Measurements from ENCODE around the gene ZNF281. TPM values are rescaled to one million over a fixed set of nuclear protein-coding genes. Genes with fewer than 3 reads are reported as not detected.

Gene ZNF281
- total RNA-seq, 4 donors from 2014 or later, result 2.5 to 8.6 (median 6.3) TPM

DNA sequence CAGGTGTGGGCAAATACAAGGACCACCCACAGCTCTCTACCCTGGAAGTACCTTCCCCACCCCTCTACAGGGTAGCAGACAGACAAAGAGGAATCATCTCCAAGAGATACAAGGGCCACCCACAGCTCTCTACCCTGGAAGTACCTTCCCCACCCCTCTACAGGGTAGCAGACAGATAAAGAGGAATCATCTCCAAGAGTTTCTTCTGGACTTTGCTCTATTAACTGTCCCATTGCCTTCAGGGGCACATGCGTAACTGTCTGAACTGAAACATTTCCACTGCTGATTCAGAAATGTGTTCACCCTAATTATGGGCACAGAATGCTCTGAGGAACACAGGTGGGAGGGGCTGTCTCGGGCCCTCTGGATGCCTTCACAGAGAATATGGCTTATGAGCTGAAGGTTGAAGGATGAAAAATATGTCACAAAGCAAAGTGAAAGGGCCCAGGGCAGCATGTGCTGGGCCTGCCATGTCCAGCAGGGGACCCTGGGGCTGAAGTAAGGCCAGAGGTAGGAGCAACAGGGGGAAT is 43.9 kb downstream of the ZNF281 start:
- TF ChIP-seq POLR2A (IDR thresholded peaks at IDR 0.05), result no peak
- TF ChIP-seq, protein P1, sequence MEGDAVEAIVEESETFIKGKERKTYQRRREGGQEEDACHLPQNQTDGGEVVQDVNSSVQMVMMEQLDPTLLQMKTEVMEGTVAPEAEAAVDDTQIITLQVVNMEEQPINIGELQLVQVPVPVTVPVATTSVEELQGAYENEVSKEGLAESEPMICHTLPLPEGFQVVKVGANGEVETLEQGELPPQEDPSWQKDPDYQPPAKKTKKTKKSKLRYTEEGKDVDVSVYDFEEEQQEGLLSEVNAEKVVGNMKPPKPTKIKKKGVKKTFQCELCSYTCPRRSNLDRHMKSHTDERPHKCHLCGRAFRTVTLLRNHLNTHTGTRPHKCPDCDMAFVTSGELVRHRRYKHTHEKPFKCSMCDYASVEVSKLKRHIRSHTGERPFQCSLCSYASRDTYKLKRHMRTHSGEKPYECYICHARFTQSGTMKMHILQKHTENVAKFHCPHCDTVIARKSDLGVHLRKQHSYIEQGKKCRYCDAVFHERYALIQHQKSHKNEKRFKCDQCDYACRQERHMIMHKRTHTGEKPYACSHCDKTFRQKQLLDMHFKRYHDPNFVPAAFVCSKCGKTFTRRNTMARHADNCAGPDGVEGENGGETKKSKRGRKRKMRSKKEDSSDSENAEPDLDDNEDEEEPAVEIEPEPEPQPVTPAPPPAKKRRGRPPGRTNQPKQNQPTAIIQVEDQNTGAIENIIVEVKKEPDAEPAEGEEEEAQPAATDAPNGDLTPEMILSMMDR (IDR thresholded peaks at IDR 0.05), result no peak
- intact Hi-C loops (cut with DNase I), result no loop called here
- H3K36me3 ChIP-seq, result no peaks in the 10 kb centered on the region
- H3K4me1 ChIP-seq, result no peaks in the 10 kb centered on the region
- 63 to 86% methylated on average over 1 to 2 of the region's 2 CpGs for WGBS, 2 donors
- no peak overlapping the region for H3K27ac ChIP-seq
- H3K27me3 ChIP-seq, result no peaks in the 10 kb centered on the region
- no peak overlapping the region for H3K4me3 ChIP-seq
- no peaks in the 10 kb centered on the region for H3K9me3 ChIP-seq
- no peak for DNase-seq

DNA sequence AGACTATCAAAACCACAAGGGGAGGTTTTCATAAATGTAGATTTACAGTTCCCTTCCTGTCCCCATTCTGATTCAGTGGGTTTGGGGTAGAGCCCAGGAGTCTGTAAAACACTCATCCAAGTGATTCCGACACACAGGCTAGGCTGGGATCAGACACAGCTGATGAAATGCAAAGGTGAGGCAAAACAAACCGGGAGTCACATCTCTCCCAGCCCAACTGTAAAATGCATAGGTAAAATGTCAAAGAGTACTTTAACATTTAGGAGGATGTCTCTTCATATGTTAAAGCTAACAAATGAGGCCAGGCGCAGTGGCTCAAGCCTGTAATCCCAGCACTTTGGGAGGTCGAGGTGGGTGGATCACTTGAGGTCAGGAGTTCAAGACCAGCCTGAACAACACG is 45.0 kb downstream of the ZNF281 start:
- no peak for DNase-seq
- Histone ChIP-seq H3K4me3 (no peak overlapping the region), H3K27me3 (no peaks in the 10 kb centered on the region), H3K9me3 (no peaks in the 10 kb centered on the region), H3K36me3 (no peaks in the 10 kb centered on the region), H3K4me1 (no peaks in the 10 kb centered on the region), H3K27ac (no peak overlapping the region)
- intact Hi-C loops (cut with DNase I), result no loop called here
- 75 to 77% methylated on average over 5 of the region's 5 CpGs for WGBS, 2 donors
- no peak for TF ChIP-seq POLR2A (IDR thresholded peaks at IDR 0.05)
- TF ChIP-seq, protein P1 (IDR thresholded peaks at IDR 0.05), result no peak

DNA sequence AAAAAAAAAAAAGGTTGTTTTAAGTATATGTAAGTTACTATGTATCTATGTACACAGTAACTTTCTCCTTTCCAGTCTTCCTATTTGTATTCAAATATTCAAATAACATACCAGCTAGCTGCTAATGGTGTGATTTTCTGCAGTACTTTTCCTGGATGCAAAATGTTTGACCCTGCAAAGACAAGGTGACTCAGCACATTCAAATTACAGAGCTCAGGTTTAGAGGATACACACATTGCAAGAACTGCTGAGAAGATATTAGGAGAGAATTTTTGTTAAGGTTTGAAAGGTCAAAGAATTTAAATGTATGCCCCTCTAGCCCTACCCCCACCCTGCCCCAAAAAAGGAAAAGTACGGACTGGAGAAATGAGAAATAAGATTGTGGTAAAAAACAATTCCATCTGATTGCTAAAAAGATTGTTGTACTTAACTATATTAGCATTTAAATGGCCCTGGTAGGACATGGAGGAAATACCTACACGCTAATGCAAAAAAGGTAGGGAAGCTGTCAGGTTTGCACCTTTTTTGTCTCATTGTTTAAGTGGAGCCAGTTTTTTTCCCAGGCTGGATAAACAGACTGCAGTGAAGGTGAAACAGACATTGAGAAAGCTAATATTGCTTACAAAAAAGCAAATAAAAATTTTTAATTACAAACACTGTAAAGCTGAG is 45.6 kb downstream of the ZNF281 start:
- 74 to 86% methylated on average over 2 of the region's 2 CpGs for WGBS, 2 donors
- DNase-seq, result no peak
- H3K36me3 ChIP-seq, result no peaks in the 10 kb centered on the region

DNA sequence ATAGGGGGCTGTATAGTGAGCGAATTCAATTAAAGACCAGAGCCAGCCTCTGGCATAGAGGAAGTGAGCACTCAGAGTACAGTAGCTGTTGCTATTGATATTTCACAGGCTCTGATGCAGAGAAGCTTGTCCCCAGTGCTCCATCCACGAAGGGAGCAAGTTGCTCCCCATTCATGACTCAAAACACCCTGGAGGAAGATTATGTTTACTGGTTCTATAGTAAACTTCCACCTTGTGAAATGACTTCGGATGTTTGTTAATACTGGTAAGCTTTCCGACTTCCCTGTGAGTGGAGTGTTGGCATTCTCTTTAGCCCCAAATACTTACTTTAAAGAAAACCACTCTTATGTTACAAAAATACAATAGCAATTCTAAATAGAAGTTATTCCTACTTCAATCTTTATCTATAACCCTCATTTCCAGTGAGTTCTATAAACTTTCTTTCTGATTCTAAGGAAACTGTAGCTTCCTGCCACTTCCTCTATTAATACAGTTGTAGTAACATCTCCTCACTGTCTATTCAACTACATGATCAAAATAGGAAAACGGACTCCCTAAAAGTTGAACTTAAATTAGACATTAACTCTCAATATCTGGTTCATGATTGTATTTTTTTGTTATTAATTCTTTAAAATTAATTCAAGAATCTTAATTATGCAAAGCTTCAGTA is 46.4 kb downstream of the ZNF281 start:
- H3K27me3 ChIP-seq, result no peaks in the 10 kb centered on the region
- no peaks in the 10 kb centered on the region for H3K9me3 ChIP-seq
- no peaks in the 10 kb centered on the region for H3K4me1 ChIP-seq
- 54 to 57% methylated on average over 4 to 5 of the region's 5 CpGs for WGBS, 2 donors
- intact Hi-C loops (cut with DNase I), result no loop called here
- no peaks in the 10 kb centered on the region for H3K36me3 ChIP-seq
- H3K27ac ChIP-seq, result no peak overlapping the region
- TF ChIP-seq, protein P1 (IDR thresholded peaks at IDR 0.05), result no peak
- TF ChIP-seq POLR2A (IDR thresholded peaks at IDR 0.05), result no peak
- DNase-seq, result no peak
- H3K4me3 ChIP-seq, result no peak overlapping the region

More for the DNA sequence above, 45.6 kb downstream of the ZNF281 start:
- Histone ChIP-seq H3K9me3 (no peaks in the 10 kb centered on the region), H3K27ac (no peak overlapping the region), H3K4me3 (no peak overlapping the region), H3K4me1 (no peaks in the 10 kb centered on the region), H3K27me3 (no peaks in the 10 kb centered on the region)
- intact Hi-C loops (cut with DNase I), result no loop called here
- TF ChIP-seq, protein P1 (IDR thresholded peaks at IDR 0.05), result no peak
- TF ChIP-seq POLR2A (IDR thresholded peaks at IDR 0.05), result no peak

GRCh38 chr1:200362421-200362820 is 47.4 kb downstream of the ZNF281 start:
- 44 to 93% methylated on average over 2 of the region's 2 CpGs for WGBS, 2 donors
- Histone ChIP-seq H3K27ac (no peak overlapping the region), H3K4me3 (no peak overlapping the region), H3K4me1 (no peaks in the 10 kb centered on the region), H3K9me3 (no peaks in the 10 kb centered on the region), H3K36me3 (no peaks in the 10 kb centered on the region), H3K27me3 (no peaks in the 10 kb centered on the region)
- TF ChIP-seq, protein P1 (IDR thresholded peaks at IDR 0.05), result no peak
- TF ChIP-seq POLR2A (IDR thresholded peaks at IDR 0.05), result no peak
- DNase-seq, result no peak
- intact Hi-C loops (cut with DNase I), result no loop called here

All from esophagus squamous epithelium (tissue), 5 donors.